H4 (cell line): ENCODE data around the gene CD99. TPM values are rescaled to one million over a fixed set of nuclear protein-coding genes. Genes with fewer than 3 reads are reported as not detected.
"Not testable (repeated sequence)": the region's sequence is repeated elsewhere in the genome, so short reads cannot be mapped to it uniquely, and the experiment has no call there.

Source experiments
- DNase-seq: peaks from one replicate; pipeline ENCODE4 v3.0.0-alpha.2; 2015; ENCODE audit warnings: low spot score
- total RNA-seq: library from RNA; depleted of rRNA; stranded (reverse); fragments of >200 nt; shearing (Covaris generic); gene quantifications from 2 replicates; pipeline ENCODE4 v1.2.3, GENCODE V29; 2014; rRNA removed

The CD99 gene
- total RNA-seq, 1 experiment from 2014 or later = 391 TPM

DNA sequence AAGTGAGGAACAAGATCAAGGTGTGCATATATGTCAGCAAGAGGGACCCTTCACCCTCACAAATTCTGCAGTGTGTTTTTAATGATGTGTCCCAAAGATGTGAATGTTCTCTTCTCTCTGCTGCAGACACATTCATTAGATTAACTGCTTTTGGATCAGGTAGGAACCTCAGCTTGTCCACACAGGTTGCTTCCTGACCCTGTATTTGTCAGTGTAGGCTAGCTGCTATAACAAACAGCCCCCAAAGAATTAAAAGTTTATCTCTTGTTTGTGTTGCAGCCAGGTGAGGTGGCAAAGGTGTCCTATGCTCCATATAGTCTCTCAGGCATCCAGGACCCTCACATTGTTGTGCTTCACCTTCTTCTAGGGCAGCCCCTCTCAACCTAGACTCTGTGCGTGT lies 78.5 kb downstream of the CD99 start:
- no peak for DNase-seq

DNA sequence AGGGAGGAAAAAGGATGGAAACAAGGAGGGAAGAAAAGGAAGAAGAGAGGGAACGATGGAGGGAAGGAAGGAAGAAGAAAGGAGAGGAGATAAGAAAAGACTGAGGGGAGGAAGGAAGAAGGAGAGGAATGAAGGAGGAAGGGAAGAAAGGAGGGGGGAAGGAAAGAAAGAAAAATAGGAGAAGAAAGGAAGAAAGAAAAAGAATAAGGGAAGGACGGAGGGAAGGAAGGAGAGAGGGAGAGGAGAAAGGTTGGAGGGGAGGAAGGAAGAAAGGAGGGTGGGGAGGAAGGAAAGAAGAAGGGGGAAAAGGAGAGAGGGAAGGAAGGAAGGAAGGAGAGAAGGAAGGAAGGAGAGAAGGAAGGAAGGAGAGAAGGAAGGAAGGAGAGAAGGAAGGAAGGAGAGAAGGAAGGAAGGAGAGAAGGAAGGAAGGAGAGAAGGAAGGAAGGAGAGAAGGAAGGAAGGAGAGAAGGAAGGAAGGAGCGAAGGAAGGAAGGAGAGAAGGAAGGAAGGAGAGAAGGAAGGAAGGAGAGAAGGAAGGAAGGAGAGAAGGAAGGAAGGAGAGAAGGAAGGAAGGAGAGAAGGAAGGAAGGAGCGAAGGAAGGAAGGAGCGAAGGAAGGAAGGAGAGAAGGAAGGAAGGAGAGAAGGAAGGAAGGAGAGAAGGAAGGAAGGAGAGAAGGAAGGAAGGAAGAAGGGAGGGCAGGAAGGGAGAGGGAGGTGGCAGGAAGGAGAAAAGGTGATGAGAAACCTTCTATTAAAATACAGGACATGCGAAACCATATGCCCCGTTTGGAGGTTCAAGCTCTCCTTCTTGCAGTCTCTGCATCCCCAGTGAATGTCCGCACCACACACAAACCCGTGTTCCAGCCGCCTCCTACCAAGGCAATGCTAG lies 82.3 kb downstream of the CD99 start:
- not testable (repeated sequence) for DNase-seq

DNA sequence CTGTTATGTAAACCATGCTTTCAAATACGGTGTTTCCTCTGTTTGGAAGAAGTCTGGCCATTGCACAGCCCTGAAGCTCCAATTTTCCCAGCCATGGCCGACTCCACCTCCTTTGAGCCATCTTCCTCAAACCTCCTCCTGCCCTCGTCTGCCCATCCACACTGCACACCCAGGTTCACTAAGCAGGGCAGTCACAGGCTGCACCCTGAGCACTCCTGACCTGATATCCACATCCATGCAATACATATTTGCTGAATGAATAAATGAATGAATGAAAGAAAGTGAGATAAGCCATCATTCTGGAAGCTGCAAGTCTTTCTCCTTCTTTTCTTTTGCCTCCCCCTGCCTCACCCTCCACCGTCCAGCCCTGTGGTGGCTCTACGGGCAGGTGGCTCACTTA lies 83.0 kb downstream of the CD99 start:
- DNase-seq = no peak

DNA sequence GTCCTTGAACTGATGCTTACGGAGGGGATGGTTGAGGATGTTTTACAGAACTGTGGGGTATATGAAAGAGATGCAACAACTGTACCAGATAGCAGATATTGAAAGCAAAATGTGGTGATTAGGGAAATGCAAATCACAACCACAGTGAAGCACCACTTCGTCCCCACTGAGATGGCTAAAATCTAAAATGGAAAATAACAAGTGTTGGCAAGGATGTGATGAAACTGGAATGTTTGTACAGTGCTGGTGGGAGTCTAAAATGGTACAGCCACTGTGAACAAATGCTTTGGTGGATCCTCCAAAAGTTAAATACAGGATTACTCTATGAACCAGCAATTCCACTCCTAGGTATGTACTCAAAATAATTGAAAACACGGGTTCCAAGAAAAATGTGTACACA lies 83.7 kb downstream of the CD99 start:
- no peak for DNase-seq

DNA sequence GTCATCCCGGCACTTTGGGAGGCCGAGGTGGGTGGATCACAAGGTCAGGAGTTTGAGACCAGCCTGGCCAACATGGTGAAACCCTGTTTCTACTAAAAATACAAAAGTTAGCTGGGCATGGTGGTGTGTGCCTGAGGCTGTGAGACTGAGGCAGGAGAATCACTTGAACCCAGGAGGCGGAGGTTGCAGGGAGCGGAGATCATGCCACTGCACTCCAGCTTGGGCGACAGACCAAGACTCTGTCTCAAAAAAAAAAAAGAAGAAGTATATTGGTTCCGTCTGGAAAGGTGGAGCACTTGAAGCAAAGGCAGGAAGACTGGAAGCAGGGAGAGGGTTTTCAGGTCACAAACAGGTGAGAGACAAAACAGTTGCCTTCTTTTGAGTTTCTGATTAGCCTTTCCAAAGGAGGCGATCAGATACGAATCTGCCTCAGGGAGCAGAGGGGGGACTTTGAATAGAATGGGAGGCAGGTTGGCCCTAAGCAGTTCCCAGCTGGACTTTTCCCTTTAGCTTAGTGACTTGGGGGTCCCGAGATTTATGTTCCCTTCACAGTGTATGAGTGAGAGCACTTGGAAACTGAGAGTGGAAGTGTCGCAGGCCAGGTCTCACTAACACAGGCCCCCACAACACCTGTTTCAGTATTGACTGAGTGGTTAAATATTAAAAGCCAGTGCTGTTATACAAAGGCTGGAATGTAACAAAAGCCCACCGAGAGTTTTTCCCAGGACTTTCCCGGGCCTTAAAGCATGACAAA lies 89.6 kb downstream of the CD99 start:
- DNase-seq = not testable (repeated sequence)

DNA sequence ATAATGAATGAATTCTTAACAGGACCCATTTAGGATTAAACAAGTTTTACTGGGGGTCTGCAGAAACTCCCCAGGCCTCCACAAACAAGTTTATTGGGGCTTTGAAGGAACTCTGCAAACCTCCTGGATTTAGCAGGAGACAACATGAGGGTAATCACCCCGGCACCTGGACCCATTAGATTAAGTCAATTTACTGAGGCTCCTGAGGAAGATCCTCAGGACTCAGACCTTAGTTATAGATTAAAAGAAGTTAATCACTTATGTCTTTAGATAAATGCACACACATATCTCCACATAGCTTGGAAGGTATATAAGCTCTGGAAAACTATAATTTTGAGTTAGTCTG lies 90.1 kb downstream of the CD99 start:
- DNase-seq = no peak

DNA sequence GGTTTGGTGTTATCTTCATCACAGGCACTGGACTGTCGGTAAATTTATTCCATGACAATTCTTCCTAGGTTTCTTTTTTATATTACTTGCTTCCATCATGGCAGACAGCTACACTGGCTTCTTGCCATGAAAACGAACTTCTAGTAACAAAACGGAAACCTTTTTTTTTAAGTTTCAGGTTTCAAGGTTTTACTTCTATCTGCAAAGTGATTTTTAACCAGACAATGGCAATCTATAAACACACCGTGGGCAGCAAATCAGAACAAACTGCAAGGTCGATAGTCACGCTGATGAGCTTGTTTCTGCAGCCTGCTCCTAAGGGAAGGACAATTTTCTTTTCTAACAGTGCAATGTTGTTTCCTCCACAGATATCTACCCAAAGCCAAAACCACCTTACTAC lies 90.6 kb downstream of the CD99 start:
- no peak for DNase-seq

DNA sequence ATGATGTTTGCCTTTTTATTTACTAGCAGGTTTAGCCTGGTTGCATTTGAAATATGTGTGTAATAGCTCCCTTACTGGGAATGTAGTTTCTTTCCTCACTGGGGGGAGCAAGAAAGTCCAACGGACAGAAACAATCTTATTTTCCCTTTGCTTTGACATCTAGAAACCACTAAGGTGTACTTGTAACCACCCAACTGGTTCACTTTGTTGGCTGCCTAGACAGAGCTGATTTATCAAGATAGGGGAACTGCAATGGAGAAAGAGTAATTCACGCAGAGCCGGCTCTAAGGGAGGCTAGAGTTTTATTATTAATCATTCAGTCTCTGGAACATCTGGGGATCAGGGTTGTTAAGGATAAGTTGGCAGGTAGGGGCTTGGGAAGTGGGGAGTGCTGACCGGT lies 91.1 kb downstream of the CD99 start:
- DNase-seq = no peak

DNA sequence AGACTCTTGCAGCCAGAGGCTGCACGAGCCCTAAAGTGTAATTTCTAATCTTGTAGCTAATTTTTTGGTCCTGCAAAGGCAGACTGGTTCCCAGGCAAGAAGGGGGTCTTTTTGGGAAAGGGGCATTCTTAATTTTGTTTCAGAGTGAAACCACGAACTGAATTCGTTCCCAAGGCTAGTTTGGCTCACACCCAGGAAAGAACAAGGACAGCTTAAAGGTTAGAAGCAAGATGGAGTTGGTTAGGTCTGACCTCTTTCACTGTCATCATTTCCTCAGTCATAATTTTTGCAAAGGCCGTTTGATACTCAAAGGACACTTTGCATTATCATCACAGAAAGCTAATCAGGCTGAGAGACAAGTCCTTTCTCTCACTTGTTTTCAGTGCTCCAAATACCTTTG lies 91.7 kb downstream of the CD99 start:
- no peak for DNase-seq

DNA sequence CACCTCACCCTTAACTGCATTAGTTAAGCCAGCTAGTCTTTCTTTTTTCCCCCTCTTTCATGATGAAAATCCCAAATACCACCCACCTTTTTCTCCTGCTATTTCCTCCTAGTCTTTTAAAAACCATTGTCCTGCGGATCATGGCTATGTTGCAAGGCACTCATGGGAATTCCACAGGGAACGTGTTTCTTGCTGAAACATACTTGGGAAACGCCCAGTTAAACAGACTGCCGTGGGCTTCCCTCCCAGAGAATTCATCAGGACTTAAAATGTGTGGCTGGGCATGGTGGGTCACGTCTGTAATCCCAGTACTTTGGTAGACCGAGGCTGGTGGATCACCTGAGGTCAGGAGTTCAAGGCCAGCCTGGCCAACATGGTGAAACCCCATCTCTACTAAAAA lies 92.9 kb downstream of the CD99 start:
- DNase-seq = no peak

DNA sequence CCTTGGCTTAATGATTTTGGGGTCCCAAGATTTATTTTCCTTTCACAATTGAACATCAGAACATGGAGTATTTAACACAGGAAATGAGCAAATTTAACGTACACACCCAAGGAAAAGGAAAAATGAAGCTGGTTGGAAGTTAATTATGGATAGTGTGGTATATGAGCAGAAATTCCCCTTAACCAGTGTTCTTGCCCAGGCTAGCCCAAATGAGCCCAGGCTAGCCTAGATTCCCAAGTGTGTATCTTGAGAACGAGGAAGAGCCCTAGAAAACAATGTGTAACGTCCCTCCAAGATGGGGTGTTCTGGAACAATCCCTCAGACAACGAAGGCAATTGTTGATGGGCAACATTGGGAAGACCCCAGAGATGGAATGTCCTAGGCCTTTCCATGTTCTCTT lies 94.4 kb downstream of the CD99 start:
- DNase-seq = no peak

DNA sequence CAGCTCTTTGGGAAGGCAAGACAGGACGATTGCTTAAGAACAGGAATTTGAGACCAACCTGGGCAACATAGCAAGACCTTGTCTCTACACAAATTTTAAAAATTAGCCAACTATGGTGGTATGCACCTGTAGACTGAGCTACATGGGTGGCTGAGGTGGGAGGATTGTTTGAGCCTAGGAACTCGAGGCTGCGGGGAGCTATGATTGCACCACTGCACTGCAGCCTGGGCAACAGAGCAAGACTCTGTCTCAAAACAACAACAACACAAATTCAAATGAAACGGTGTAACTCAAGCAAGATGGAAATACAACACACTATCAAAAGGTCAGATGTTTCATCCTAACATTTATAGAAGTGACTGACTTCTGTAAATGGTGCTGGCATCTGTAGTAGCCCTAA lies 97.9 kb downstream of the CD99 start:
- no peak for DNase-seq

DNA sequence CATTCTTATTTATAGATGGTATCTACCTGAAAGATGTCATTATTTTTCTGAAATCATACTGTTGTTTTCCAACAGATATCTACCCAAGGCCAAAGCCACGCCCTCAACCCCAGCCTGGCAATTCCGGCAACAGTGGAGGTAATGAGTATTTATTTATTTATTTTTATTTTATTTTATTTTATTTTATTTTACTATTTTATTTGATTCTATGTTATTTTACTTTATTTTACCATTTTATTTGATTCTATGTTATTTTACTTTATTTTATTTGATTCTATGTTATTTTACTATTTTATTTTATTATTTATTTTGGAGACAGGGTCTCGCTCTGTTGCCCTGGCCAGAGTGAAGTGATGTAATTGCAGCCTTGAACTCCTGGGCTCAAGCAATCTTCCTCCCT lies 98.5 kb downstream of the CD99 start:
- DNase-seq = no peak

Other genes with a start within 250 kb of the CD99 start
- 28.2 and 37.1 TPM in 2 replicates for gene DHRSX, start 190.3 kb upstream of the CD99 start, total RNA-seq
- gene ZBED1, start 190.3 kb upstream of the CD99 start, total RNA-seq = 27.3 and 37.8 TPM in 2 replicates
- gene XG, start 60.7 kb downstream of the CD99 start, total RNA-seq = 0.06 TPM in 1 of 2 replicates, not detected in the other
- 7.2 and 9.6 TPM in 2 replicates for gene GYG2, start 137.6 kb downstream of the CD99 start, total RNA-seq
- 9.0 and 13.3 TPM in 2 replicates for gene ARSD, start 238.0 kb downstream of the CD99 start, total RNA-seq